IPS-NIHi11 (cell line): ENCODE measurements around the gene CKLF.
A peak's percentile ranks its signal among the peaks of the same experiment; 100 is the strongest.
"Not testable (repeated sequence)": the region's sequence is repeated elsewhere in the genome, so short reads cannot be mapped to it uniquely, and the experiment has no call there.

Experiments
- DNase-seq: peaks from one replicate; pipeline ENCODE4 v3.0.0; 2012; ENCODE audit warnings: mixed read lengths, low spot score

CKLF gene

GRCh38 chr16:66596986-66597848 is 44.8 kb downstream of the CKLF start:
- no peak for DNase-seq

- no peak for DNase-seq
These were observed 45.7 kb downstream of the CKLF start for GRCh38 chr16:66598111-66598510.

- DNase-seq, result no peak
These were observed 47.4 kb downstream of the CKLF start for GRCh38 chr16:66599726-66600125.

DNA sequence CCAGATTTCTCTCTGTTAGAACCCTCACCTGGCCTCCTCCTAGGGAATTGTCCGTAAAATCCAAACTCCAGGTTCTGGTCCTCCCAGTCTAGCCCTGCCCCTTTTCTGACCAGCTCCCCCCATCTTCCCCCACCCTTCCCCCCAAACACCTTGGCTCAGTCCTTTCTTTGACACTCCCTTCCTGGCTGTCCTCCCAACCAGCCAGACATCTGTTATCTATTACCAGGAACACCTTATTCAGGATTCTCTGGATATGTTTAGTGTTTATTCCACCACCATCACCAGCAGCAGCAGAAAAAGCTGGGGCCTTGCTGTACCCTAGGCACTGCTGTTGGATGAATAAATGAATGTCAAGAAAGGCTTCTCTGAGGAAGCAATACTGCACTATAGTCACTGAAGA is 48.1 kb downstream of the CKLF start:
- DNase-seq, result no peak

GRCh38 chr16:66601471-66601870 is 49.1 kb downstream of the CKLF start:
- no peak for DNase-seq

- peak; percentile 75 for DNase-seq
These were observed 51.4 kb downstream of the CKLF start for GRCh38 chr16:66603537-66604375.

GRCh38 chr16:66604376-66605176 is 52.2 kb downstream of the CKLF start, which contains the start of gene CMTM3:
CMTM3 (plus strand) TSS chr16:66604704; CDS start chr16:66604806, 102 bp downstream.
- peak; percentile 89 for DNase-seq

- peak; percentile 73 for DNase-seq
These were observed 53.0 kb downstream of the CKLF start for GRCh38 chr16:66605177-66605978.

- DNase-seq, result no peak
These were observed 53.8 kb downstream of the CKLF start for GRCh38 chr16:66605979-66606751.

DNA sequence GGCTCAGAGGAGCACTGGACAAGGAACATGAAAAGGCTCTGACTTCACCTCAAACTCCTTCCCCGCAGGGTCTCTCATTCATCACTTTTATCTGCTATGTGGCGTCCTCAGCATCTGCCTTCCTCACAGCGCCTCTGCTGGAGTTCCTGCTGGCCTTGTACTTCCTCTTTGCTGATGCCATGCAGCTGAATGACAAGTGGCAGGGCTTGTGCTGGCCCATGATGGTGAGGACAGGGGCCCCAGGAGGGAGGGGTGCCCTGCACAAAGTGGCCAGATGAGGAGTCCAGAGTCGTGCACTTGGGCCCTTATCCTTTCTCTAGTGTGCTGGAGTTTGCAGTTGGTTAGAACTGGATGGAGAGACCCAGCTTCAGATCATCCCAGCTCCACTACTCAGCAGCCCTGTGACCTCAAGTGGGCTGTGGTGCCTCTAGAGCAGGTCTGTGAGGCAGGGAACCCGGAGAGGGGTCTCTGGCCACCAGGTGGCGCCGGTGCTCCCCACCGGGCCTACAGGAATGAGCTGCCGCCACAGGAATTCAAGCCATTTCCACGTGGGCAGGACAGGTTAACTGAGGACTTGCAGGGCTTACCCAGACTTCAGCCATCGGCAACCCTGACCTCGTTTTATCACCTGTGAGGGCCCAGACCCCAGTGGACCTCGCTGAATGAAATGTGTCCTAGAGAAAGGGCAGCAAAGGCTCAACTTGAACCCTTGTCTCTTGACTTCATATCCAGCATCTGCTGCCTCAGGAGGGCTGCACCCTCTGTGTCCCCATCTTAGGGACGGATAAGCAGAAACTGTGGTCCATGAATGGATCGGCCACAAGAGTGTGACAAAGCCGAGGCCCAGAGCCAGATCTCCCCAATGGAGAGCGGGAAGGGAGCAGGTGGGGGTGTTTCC is 56.1 kb downstream of the CKLF start:
- peak; percentile 94 for DNase-seq

GRCh38 chr16:66609139-66609510 is 56.7 kb downstream of the CKLF start:
- DNase-seq, result no peak

DNA sequence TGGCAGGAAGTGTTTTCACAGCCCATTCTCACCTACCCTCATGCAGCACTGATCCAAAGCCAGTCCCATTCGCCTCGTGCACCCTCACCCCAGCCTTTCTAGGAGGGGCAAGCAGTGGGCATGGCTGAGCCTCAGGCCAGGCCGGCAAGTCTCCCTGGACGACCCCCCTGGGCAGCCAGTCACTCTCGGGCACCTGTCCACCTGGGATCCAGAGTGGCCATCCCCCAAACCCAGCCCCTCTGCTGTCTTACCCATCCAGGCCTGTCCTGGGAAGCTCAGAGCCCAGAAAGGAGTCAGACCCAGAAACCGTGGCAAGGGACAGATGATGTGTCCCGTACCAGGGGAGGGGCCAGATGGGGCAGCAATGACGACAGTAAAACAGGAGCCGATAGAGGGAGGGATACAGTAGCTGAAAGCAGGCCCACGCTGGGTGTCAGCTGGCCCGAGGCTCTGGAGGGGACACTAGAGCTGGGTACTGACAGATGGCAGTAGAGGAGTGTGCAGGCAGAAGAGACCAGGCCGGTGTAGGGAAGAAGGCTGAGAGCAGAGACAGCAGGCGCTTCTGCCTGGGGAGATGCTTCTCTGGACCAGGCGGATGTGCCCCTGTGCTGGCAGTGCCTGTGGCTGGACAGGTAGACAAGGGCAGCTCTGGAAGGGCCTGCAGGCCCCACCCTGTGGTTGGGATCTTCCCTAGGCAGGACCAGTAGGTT is 57.9 kb downstream of the CKLF start:
- no peak for DNase-seq

- not testable (repeated sequence) for DNase-seq
These were observed 59.5 kb downstream of the CKLF start for GRCh38 chr16:66611911-66612310.

DNA sequence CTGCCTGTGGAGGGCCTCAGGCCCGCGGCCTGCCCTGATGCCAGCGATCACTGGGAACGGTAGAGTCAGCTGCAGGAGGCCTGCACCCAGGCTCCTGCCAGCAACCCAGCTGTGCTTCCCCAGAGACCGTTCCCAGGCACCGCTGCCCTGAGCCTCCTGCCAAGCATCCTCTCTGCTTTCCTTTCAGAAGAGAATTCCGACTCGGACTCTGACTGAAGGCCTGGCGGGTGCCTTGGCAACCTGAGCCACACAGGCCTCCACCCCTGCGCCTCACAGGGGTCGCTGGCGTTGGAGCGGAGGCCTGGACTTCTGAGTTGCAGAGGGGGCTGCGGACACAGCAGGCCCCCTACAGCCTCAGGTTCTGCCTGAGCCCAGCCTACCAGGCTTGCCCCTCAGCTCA is 60.0 kb downstream of the CKLF start:
- no peak for DNase-seq

- DNase-seq, result no peak
These were observed 61.9 kb downstream of the CKLF start for GRCh38 chr16:66614161-66614802.
